GM04504 (cell line): ENCODE measurements around the gene SAMD4B.
"Not testable (repeated sequence)": the region's sequence is repeated elsewhere in the genome, so short reads cannot be mapped to it uniquely, and the experiment has no call there.

Experiments
- DNase-seq: peaks from one replicate; pipeline ENCODE4 v3.0.0-alpha.2; 2012; ENCODE audit warnings: low read depth

SAMD4B gene

GRCh38 chr19:39334444-39334976 is 7.7 kb upstream of the SAMD4B start:
- no peak for DNase-seq

DNA sequence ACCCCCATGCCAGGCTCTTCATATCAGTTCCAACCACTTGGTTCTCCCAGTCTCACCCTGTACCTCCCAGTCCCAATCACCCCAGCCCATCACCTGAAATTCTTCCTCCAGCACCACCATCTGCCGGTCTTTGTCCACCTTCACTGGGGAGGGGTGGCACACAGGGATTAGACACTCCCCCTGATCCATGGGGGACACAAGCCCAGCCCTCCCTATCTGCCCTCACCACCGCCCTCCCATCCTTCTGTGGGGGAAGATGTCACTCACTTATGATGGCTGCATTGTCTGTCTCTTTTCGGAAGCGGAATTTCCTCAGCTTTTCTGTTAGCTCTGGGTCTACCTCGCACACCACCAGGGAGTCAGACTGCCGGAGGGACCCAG is 7.1 kb upstream of the SAMD4B start:
- DNase-seq: no peak

GRCh38 chr19:39336483-39336882 is 5.7 kb upstream of the SAMD4B start:
- DNase-seq: no peak

- DNase-seq: no peak
These were observed 2.5 kb upstream of the SAMD4B start for GRCh38 chr19:39339674-39340073.

DNA sequence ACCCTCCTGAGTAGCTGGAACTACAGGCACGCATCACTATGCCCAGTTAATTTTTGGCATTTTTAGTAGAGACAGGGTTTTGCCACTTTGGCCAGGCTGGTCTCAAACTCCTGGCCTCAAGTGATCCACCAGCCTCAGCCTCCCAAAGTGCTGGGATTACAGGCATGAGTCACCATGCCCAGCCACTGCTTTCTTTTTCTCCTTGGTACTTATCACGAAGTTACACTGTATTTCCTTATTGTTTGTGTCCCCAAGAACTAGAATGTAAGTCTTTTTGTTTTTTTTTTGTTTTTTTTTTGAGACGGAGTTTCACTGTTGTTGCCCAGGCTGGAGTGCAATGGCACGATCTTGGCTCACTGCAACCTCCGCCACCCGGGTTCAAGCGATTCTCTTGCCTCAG is 2.1 kb upstream of the SAMD4B start:
- DNase-seq: not testable (repeated sequence)

- no peak for DNase-seq
These were observed 997 bp upstream of the SAMD4B start for GRCh38 chr19:39341129-39341718.

DNA sequence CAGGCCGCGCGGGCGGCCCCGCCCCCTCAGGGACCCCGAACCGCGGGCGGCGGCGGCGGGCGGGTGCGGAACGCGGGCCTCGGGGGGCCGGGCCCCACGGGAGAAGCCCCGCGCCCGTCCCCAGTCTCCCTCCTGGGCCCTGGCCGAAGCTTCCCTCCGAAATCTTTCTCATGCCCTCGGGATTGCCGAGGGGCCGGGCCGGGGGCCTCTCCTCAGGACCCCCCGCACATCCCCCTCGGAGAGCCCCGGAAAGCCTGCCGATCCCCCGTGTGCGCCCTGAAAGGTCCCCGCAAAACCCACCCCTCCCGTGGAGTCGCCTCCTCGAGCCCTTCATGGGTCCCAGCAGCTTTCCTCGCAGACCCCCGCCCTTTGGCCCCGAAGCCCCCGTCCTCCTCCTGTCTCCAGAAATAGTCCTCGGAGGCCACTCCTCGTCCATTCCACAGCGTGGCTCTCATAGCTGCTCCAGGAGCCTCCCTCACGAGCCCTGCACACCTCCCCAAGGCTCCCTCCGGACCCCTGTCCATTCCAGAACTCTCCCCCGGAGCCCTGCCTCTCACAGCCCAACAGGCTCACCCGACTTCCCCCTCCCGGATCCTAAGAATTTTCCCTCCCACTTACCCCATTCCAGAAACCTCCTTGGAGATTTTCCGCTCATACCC is 555 bp downstream of the SAMD4B start:
- no peak for DNase-seq

DNA sequence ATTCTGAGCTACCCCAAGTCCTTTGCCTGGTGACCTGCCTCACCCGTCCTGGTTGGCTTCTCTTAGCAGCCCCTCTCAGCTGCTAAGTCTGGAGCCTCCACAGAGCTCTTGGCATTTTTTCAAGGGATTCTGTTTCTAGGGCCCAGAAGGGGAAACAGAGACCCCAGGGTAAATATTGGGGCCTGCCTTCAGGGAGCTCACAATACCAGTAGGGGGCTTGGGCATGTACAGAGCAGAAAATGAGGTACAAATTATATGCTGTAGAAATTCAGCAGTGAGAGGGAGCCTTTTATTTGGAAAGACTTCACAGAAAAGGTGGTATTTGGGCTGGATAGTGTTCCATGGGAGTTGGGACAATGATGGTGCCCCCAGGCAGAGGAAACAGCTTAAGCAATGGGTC is 3.7 kb downstream of the SAMD4B start:
- DNase-seq: no peak

- no peak for DNase-seq
These were observed 5.3 kb downstream of the SAMD4B start for GRCh38 chr19:39347332-39348164.

DNA sequence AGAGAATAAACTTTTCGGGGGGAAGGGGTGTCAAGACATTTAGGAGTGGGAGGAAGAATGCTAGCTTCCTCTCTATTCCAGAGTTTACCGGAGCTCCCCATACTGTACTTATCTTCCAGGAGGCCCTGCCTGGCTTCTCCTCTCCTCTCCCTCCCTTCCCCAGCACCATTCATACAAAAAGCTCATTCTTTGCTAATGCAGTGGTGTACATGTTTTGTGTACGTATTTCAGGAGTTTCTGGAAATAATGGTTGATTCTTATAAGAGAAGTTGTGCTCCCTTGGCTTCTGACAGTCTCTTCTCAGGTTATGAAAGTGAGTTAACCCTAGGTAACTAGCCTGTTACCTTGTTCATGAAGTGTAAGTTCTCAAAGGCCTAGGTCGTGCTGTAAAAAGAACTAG is 7.1 kb downstream of the SAMD4B start:
- DNase-seq: no peak

DNA sequence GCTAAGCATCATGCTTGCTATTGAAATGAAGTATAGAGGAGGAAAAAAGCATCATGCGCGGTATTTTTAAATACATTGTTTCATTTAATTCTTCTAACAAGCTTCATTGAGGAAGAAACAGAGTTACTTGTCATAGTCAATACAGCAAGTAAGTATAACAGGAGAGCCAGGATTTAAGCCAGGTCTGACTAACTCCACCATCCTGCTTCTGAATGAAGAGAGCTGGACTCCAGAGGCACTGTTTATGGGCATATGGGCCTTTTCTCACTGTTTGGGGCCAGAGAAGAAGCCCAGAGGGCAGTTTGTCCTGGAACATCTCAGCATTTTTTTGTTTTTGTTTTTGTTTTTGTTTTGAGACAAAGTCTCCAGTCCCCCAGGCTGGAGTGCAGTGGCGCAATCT is 7.9 kb downstream of the SAMD4B start:
- no peak for DNase-seq

DNA sequence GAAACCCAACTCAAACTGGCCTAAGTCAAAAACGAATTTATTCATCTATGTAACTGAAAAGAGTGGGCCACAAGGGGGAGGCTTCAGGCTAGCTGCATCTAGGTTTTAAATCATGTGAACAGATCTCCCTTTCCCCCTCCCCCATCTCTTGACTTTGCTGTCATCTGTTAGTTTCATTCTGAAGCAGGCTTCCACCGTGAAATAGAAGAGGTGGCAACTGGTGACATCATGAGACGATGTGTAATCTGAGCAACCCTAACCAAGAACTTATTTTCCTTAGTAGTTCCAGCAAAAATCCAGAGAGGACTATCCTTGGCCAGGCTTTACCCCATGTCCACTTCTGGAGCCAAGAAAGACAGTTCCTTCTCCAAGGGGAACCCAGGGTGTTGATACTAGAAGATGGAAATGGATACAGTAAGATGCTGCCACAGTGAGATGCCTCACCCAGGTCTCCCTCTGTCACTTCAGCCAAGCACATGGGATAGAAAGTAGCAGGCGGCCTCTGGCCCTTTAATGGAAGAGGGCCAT is 9.4 kb downstream of the SAMD4B start:
- no peak for DNase-seq

- no peak for DNase-seq
These were observed 10.4 kb downstream of the SAMD4B start for GRCh38 chr19:39352381-39353255.

DNA sequence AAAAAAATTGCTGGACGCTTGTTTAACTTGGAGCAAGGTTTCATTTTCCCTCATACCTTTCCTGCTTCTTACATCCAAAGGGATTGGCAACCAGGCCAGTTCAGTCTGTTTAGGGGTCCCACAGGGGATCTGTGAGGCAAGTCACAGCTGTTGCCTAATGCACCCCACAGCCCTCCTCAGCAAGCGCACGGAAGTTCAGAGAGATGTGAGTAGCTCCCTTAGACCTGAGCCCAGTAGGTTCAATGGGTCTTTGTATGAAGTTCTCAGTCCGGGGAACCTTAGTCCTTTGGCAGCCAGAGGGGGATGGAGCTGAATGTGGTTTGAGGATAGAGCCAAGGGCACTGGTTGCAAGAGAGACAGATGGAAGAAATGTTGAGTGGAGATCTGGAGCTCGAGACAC is 13.0 kb downstream of the SAMD4B start:
- DNase-seq: no peak

- DNase-seq: no peak
These were observed 13.9 kb downstream of the SAMD4B start for GRCh38 chr19:39356073-39356472.

DNA sequence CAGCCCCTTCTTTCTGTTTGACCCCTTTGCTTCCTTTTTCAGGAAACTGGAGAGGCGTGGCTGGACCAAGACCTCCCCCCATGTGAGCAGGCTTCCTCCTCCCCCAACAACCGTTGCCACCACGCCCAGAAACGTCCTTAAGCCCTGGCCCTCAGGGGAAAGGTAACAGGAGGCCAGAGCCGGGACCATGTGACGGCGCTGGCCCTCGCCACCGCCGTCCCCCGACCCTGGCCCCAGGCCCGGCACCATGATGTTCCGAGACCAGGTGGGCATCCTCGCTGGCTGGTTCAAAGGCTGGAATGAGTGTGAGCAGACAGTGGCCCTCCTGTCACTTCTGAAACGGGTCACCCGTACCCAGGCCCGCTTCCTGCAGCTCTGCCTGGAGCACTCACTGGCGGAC is 14.4 kb downstream of the SAMD4B start:
- DNase-seq: no peak

DNA sequence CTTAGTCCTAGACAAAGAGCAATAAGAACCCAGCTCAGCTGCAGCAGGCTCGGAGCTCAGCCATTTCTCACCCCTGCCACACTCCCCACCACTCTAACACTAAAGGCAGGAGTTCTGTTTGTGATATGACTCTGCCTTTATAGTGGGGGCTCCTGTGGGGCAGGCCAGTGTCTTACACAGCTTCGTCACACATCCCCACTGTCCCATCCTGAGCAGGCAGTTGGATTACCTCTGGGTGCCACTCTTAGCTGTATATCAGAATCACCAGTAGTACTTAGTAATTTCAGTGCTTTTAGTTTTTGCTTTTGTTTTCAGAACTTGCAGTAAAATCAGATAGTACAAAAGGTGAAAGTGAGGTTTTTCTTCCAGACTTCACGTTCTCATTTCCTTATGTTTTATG is 16.8 kb downstream of the SAMD4B start:
- no peak for DNase-seq

GRCh38 chr19:39360599-39360998 is 18.4 kb downstream of the SAMD4B start:
- DNase-seq: no peak

DNA sequence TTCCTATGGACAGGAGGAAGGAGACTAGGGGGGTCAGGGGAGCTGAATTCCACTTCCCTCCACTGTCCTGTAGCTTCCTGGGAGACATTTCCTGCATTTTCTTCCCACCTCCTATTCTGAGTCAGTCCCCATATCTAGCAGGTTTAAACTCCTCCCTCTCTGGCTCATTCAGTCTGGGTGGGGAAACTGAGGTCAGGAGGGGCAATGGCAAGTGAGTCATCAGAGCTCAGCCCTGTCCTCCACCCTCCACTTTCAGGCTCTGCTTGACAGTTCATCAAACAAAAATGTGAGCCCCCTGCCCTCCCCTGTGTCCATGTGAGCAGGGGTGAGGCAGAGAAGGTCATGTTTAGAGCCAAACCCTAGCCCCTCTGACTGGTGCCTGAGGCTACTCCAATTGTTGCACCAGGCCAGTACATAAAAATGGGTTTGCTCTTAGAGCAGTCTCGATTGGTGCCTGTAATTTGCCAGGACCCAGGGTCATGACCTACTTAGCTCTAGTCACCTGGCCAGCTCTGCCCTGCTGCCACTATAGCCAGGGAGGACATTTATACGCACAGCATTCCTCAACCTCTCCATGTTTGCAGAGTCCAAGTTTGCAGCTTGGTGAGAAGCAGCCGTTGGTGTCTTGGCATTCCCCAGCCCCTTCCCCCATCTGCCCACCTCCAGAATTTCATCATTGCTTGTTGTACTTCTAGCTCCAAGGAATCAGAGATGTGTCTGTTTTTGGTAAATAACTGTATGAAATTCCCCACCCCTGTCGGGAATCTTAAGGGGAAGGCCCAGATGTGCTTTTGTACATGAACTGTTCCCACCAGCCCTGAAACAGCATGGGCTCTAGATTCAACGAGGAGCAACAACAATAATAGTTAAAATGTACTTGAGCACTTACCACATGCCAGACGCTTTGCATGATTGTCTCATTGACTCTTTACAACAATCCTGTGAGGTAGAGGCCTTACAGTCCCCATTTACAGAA is 20.7 kb downstream of the SAMD4B start:
- peak; percentile 38 for DNase-seq

- peak; percentile 53 for DNase-seq
These were observed 21.8 kb downstream of the SAMD4B start for GRCh38 chr19:39363901-39364457.
